GM18505 (cell line): ENCODE results near the gene GLOD4.
A peak's percentile ranks its signal among the peaks of the same experiment; 100 is the strongest.
"Not testable (repeated sequence)": the region's sequence is repeated elsewhere in the genome, so short reads cannot be mapped to it uniquely, and the experiment has no call there.

Source experiments
- ATAC-seq: cut with Tn5 transposase; IDR thresholded peaks from one replicate; pipeline ENCODE4 v1.9.1; 2021; ENCODE audit not compliant: unreplicated experiment
- POLR2A ChIP-seq: IDR thresholded peaks from 4 replicates; pipeline ENCODE4 v1.6.1; 2011; ENCODE audit warnings: borderline replicate concordance; ENCODE audit not compliant: insufficient read depth, insufficient read length; ENCODE audit errors: extremely low read depth

GLOD4 gene, protein sequence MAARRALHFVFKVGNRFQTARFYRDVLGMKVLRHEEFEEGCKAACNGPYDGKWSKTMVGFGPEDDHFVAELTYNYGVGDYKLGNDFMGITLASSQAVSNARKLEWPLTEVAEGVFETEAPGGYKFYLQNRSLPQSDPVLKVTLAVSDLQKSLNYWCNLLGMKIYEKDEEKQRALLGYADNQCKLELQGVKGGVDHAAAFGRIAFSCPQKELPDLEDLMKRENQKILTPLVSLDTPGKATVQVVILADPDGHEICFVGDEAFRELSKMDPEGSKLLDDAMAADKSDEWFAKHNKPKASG

DNA sequence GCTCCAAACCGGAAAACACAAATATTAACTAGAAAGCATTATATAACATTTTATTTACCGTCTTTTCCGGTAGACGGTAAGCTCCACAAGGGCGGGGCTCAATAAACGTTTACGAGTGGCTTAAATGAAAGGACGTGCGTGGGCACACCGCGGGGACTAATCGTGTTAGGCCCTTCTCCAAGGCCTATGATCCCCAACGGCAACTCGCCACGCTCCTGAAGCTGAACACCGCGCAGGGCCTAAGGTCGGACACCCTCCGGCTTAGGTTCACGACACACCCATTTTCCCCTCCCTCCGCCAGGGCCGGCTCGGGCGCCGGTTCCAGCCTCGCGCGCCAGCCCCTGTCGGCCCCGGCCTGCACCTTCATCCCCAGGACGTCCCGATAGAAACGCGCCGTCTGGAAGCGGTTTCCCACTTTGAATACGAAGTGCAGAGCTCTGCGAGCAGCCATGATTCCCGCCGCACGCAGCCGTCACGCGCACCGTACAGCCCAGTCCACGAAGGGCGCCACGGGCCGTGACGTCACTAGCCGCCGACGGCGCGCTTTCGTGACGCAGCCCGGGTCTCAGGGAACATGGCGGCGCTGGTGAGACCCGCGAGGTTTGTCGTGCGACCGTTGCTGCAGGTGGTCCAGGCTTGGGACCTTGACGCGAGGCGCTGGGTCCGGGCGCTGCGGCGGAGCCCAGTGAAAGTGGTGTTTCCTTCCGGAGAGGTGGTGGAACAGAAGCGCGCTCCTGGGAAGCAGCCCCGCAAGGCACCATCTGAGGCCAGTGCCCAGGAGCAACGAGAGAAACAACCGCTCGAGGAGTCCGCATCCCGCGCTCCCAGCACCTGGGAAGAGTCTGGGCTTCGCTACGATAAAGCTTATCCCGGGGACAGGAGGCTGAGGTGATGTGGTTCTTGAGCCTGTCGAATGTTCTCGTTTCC lies at the start of gene GLOD4, which contains the start of gene MRM3:
Gene GLOD4, minus strand, starts transcription at position 476 of the 927 bp plus-strand sequence. Its CDS starts 25 bp downstream, at position 451.
Gene MRM3, plus strand, starts transcription at position 549 of the 927 bp plus-strand sequence. Its CDS starts 26 bp downstream, at position 575.
- peak; percentile 86 for ATAC-seq
- peak; percentile 88 for TF ChIP-seq POLR2A

DNA sequence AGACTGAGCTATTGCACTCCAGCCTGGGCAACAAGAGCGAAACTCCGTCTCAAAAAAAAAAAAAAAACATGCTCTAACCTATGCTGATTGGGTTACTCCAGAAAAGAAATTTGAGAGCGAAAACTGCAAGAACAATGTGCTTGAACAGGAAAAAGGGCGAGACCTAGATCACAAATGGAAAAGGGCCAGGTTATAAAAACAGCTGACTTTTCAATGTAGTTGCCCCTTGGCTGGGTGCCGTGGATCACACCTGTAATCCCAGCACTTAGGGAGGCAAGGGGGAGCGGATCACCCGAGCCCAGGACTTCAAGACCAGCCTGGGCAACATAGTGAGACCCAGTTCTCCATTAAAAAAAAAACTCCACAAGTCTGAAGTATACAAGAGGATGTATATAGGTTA lies 48.9 kb upstream of the GLOD4 start:
- ATAC-seq = no peak
- no peak for TF ChIP-seq POLR2A

DNA sequence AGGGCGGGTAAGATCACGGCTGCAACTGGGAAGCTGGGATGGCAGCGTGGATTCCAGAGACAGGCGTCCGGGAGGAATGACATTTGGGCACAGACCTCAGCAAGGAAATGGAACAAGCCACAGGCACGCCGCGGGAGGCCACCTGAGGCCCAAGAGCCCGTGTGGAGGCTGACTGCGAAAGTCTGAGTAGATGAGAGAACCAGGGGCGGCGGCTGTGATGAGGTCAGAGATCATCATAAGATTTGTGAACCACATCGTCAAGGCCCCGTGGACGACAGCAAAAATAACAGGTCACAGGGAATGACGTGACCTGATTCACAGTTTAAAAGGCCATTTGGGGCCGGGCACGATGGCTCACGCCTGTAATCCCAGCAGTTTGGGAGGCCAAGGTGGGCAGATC lies 48.3 kb upstream of the GLOD4 start:
- ATAC-seq = no peak
- no peak for TF ChIP-seq POLR2A

DNA sequence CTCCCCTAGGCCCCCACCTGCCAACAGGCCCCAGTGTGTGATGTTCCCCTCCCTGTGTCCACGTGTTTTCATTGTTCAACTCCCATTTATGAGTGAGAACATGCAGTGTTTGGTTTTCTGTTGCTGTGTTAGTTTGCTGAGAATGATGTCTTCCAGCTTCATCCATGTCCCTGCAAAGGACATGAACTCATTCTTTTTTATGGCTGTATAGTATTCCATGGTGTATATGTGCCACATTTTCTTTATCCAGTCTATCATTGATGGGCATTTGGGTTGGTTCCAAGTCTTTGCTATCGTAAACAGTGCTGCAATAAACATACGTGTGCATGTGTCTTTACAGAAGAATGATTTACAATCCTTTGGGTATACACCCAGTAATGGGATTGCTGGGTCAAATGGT lies 47.5 kb upstream of the GLOD4 start:
- not testable (repeated sequence) for ATAC-seq

DNA sequence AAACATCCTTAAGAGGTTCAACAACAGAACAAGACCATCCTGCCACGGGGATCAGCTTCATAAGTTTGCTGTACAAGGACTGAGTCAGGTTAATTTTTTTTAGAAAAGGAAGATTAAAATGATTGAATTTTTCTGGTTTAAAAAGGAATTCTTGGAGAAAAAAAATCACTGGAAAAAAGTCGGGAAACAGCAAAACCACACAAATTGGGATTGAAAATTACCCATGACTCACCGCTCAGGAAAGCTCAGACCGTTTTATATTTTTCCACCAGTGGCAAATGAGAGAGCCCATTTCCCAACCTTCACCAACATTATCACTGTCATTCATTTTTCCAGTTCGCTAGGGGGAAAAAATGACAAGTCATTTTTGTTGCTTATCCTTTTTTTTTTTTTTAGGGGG lies 46.7 kb upstream of the GLOD4 start:
- no peak for ATAC-seq
- no peak for TF ChIP-seq POLR2A

DNA sequence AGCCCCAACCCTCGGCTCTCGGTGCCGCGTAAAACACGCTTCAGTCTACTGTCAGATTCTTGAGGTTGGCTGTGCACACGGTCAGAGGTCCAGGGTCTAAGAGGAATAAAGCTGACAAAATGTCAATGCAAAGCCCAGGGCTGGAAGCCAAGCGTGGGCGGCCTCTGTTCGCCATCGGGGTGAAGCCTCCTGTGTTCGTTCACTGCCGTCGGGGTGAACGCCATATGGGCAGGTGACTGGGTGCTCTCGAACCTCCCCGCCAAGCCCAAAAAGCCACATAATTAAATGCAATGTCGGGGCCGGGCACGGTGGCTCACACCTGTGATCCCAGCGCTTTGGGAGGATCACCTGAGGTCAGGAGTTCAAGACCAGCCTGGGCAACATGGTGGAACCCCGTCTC lies 44.7 kb upstream of the GLOD4 start:
- ATAC-seq = no peak
- no peak for TF ChIP-seq POLR2A

DNA sequence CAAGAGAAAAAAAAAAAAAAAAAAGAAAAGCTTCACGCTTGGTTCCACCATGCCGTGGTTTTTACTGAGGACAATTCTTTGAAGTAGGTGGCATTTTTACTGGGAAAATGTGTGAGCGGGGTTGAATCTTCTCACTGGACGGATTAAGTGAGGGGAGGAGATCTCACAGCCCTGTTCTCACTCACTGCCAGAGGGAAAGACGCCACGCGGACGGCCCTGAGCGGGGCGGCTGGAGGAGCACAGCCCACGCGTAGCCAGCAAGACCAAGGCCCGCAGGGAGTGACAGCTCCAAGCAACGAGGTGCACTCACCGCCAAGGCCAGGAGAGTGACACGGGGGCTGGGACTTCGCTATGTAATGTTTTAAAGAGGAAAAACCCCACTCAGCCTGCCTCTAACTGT lies 43.1 kb upstream of the GLOD4 start:
- ATAC-seq = no peak
- no peak for TF ChIP-seq POLR2A

DNA sequence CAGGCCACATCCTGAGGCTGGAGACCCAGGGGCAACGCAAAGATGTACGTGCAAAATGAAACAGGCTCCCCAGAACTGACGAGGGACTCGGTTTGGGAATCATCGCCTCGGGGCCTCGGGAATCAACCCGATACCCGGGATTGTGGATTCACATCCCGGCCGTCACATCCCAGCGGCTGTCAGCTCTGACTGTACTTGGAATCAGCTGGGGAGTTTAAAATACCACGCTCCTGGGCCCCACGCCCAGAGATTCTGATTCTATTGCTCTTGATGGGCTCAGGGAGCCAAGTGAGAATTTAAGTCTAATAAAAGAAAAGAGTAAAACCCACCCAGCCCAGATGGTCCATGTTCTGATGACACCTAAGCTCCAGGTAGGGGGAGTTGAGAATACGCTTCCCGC lies 42.3 kb upstream of the GLOD4 start:
- no peak for TF ChIP-seq POLR2A

DNA sequence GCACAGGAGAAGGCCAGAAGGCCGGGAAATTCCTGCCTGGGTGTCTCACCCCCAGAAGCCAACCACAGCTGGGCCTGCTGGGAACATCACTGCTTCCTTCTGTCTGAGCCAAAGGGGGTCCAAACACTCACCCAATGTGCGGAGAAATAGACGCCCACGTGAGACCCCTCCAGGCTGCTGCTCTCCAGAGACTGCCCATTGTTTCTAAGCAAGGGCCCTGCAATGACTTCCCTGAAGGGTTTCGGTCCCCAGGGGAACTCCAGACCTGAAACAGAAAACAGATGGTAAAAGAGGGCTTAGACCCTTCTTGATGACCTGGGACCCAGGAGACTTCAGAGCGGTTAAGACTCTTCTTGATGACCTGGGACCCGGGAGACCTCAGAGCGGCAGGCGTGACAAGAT lies 41.4 kb upstream of the GLOD4 start:
- ATAC-seq = no peak
- TF ChIP-seq POLR2A = no peak

More for the DNA sequence above, 42.3 kb upstream of the GLOD4 start:
- ATAC-seq = no peak

DNA sequence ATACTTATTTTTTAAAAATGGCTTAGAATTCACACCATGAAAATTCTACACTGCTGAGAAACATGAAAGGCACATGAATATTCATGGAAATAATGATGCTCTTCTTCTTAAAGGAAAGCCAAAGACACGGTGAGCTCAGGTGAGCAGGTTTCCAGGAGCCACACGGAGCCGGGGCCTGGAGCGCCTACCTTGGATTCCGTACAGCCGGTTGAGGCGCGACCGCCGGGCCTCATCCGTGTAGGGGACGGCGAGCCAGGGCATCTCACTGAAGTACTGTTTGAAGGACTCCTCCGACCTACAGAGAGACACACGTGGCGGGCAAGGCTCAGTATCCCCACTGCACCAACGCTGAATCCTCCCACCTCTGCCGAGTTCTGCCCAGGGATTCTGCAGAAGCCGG lies 37.2 kb upstream of the GLOD4 start:
- no peak for ATAC-seq
- no peak for TF ChIP-seq POLR2A

DNA sequence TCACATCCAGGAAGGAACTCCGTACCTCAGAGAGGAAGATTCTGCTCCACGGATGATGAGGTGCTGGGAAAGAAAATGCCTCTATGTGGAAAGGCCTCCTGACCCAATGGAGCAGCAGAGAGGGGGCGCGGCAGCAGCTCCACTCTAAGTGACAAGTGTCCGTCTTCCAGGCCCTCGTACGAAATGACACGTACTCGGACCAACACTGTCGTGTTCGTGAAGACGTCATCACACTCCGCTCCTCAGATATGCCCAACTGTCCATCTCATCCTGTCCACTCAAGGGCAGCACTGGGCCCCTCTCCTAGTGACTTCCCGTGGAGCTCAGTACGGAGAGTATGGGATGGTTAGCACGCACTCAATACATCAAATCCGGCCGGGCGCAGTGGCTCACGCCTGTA lies 32.3 kb upstream of the GLOD4 start:
- ATAC-seq = no peak
- no peak for TF ChIP-seq POLR2A

DNA sequence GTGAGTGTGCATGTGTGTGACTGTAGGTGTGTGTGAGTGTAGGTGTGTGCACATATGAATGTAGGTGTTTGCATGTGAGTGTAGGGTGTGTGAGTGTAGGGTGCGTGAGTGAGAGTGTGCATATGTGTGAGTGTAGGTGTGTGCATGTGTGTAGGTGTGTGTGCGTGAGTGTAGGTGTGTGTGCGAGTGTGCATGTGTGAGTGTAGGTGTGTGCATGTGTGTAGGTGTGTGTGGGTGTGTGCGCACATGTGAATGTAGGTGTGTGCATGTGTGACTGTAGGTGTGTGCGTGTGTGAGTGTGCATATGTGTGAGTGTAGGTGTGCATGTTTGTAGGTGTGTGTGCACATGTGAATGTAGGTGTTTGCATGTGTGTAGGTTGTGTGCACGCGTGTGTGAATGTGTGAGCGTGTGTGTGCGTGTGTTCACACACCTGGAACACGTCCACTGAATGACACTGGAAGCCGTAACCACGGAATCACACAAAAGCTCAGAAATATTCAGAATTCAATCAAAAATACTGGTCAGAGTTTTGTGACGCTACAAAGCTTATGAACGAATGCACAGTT lies 30.6 kb upstream of the GLOD4 start:
- TF ChIP-seq POLR2A = no peak

DNA sequence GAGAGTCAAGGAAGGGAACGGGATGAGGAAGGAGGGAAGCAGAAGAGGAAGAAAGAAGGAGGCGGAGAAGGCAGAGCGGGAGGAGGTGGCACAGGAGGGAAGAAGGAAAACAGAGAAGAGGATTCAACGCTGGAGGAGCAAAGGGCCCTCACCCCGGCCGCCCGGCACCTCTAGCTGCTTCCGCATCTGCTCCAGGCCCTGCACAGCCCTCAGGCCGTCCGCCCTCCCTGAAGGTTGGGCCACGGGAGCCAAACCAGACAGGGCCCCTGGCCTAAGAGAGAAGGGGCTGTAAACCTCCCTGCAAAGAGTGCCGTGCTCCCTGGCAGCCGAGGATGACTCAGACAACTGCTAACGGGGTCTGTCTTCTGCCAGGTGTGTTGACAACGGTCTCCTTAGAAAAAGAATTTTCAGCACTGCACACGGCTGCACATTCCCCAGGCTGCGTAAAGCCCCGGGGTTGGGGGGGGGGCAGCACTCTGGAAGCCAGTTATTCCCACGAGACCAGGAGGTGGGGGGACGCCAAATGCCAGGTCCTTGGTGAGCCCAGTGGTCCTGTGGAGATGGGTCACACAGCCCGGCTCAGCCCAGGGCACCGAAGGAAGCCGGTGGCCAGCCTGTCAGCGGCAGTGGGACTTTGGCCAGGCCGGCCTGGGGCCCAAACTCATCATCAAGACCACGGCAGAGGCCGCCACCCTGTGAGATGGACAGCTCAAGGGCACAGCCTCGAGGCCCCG lies 29.1 kb upstream of the GLOD4 start:
- no peak for TF ChIP-seq POLR2A
- no peak for ATAC-seq

More for the DNA sequence above, 30.6 kb upstream of the GLOD4 start:
- ATAC-seq = no peak
